SHP77 (cell line): Measurements from ENCODE around the gene SLC9B1.

Source experiments
- DNase-seq, 2 experiments: peaks; one replicate each; lab custom pipeline; 2025; lab: John Stamatoyannopoulos, UW

SLC9B1 gene, protein sequence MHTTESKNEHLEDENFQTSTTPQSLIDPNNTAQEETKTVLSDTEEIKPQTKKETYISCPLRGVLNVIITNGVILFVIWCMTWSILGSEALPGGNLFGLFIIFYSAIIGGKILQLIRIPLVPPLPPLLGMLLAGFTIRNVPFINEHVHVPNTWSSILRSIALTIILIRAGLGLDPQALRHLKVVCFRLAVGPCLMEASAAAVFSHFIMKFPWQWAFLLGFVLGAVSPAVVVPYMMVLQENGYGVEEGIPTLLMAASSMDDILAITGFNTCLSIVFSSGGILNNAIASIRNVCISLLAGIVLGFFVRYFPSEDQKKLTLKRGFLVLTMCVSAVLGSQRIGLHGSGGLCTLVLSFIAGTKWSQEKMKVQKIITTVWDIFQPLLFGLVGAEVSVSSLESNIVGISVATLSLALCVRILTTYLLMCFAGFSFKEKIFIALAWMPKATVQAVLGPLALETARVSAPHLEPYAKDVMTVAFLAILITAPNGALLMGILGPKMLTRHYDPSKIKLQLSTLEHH

DNA sequence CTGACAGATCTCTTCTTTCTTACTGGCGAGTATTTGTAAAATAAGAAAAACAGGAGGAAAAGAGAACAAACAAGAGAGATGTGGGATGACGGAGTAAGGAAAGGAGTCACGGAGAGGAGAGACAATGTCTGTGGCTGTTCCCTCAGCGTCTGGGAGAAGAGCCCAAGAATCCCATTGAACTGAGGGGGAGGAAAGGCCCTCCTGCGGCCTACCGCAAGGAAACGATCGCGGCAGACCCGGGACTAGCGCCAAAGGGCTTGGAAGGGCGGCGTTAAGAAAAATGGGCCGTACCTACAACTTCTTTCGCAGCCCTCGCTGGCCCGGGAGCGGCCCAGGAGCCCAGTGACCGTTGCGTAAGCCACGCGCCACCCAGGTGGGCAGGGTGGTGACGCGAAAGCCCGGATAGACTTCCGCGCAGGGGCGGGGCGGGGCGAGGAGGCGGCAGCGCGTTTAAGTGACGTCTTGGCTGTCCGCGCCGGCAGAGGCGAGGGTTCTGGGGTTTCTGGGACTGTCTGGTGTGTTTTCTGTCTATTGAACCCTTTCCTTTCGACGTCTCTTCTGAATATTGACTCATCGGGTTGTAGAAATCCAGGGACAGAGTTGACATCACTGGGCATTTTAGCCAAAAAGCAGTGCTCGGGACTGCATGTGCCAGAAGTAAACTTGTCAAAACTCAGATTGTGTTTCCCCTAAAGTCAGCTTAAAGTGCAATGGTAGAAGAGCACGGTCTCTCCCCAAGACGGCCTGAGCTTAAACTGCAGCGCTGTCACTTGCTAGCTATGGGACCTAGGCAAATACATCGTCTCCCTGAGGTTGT lies at the start of gene SLC9B1:
Gene SLC9B1 (minus strand): TSS at position 398 of the 817 bp plus-strand sequence. CDS start 27,994 bp downstream, outside the sequence.
- peak; percentile 61 to 73 for DNase-seq

DNA sequence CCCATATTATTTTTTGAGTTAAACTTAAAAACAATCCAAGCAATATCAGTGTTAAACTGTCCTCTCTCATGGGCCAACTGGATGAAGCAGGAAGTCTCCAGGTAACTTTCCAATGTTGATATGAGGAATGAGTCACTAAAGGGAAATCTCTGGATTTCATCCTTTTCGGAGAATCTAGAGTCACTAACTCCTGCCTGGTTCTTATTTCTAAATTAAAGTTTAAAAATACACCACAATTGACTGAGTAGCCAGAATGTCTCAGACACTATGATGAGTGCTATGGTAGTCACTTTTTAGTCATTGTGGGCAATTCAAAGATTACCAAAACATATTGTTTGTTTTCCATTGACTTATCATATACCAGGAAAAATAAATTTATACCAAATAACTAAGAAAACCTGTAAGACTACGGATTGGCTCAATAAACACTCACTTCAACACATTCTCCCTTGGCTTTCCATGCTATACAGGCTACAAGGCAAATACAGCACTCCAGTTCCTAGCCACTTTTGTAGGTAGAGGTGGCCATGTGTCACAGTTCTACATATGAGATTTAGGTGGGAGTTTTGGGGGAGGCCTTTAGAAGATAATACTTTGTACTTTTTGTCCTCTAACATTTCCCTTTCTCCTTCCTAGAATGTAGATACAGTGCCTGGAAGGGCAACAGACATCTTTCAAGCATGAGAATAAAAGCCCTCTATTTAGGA lies 48.5 kb upstream of the SLC9B1 start:
- no peak for DNase-seq

DNA sequence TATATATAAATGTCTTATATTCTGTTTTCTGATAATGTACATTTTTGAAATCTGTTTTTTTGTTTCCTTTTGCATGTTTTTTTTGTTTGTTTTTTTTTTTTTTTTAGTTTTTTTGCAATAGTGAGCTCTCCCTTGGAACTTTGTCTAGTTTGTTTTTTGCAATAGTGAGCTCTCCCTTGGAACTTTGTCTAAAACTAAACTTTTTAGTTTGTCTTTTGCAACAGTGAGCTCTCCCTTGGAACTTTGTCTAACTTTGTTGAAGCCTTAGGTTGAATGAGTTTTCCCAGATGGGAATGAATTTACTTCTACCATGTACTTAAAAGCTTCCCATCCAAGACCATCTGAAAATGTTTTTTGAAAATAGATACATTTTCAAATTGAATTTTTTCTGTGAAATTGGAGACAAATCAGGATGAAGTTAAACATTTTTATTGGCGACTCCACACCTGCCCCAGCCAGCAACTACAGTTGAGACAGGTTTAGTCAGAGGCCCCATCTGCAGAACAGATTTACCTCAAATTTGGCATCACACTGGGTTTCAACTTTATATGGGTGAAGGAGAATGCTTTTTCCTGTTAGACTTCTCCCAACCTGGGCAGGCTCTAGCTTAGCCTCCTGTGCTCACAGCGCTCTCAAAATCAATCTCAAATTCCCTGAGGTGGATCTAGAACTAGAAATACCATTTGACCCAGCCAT lies 41.1 kb upstream of the SLC9B1 start:
- DNase-seq: no peak

DNA sequence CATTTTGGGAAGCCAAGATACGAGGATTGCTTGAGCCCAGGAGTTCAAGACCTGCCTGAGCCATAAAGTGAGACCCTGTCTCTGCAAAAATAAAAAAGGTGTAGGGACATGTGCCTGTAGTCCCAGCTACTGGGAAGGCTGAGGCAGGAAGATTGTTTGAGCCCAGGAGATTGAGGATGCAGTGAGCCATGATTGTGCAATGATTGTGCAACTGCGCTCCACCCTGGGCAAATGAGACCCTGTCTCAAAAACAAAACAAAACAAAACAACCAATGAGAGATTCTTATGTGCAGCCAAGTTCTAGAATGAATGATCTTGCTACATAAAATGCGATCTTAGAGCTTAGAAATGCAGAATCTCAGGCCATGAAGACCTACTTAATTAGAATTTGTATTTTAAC lies 34.5 kb upstream of the SLC9B1 start:
- no peak for DNase-seq

DNA sequence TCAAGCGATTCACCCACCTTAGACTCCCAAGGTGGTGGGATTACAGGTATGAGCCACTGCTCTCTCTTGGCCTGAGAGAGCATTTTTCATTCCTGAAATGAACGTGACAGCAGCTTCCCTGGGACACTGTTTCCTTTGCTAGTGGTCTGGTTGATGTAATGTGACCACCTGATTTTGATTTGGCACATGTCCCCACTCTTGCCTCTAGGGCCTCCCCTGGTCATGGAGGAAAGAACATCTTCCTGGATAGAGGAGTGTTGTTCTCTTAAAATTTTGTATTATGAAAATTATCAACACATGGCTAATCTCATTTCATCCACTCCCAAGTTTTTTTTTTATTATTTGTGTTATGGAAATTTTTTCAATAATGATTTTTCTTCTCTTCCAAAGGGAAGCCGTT lies 33.3 kb upstream of the SLC9B1 start:
- no peak for DNase-seq

DNA sequence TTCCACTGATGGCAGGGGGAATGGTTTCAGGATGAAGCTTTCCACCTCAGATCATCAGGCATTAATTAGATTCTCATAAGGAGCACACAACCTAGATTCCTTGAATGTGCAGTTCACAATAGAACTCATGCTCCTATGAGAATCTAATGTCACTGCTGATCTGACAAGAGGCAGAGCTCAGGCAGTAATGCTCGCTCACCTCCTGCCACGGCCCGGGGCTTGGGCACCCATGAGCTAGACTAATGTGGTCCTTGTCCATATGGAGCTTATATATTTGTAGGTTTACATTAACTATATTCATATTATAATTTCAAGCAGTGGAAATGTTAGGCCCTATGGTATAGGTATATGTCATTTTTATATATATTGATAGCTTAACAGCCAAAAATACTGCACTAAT lies 32.6 kb upstream of the SLC9B1 start:
- no peak for DNase-seq

DNA sequence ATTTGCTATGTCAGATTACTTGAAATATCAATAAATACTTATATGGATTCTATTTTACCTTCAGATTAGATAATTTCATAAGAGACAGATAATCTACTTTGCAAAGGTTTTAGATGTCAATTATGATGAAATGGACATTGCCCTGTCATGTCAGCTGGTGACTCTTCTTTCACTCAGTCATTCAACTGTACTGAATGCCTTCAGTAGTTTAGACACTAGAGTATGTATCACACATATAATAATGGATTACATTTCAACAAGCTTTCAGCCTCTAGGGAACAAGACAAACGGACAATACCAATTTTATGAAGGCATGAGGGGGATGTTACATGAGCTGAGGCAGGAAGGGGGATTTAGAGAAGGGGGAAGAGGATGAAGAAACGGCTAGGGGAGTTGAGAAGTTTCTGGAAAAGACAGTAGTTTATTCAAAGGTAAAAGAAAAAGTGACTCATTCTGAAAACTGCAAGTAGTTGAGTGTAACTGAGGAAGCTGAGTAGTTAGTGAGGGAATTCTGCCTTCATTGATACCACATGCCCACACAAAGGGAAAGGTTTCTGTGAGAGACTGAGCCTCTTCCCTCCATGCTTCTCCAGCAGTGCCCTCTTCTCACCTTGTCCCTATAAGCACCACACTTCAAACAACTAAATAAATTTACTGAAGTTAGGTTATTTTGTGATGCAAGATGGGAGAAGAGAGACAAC lies 31.4 kb upstream of the SLC9B1 start:
- DNase-seq: no peak

DNA sequence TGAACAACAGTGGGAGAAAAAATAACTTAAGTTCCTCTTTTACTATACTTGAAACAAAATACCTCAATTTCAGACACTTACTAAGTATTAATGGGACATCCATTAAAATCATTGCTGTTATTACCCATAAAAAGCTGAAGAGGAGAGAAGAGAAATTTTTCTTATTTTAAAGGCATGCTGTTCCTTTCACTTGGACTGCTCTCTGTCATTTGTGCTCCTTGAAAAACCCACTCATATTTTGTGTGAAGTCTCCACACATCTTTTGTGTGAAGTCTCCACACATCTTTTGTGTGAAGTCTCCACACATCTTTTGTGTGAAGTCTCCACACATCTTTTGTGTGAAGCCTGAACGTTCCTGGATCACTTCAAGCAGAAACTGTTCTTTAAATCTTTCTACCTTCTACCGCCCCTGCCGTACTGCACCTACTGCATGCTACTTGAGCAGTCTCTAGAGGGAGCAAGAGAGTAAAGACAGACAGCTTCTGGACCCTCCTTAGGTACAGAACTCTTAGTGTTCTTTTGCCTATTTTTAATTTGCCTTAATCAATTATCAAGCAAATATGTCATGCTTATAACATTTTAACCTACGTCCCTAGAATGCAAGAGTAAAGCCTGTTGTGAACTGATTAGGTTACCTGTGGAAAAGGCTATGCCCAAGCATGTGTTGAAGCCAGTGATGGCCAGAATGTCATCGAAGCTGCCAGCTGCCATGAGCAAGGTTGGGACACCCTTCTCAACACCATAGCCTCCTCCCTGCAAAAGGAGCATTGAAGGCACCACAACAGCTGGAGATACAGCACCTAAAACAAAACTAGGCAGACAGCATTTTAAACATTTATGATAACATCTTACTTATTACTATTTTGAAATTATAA lies 27.1 kb upstream of the SLC9B1 start:
- peak in 1 of 2 experiments; percentile 1 for DNase-seq

DNA sequence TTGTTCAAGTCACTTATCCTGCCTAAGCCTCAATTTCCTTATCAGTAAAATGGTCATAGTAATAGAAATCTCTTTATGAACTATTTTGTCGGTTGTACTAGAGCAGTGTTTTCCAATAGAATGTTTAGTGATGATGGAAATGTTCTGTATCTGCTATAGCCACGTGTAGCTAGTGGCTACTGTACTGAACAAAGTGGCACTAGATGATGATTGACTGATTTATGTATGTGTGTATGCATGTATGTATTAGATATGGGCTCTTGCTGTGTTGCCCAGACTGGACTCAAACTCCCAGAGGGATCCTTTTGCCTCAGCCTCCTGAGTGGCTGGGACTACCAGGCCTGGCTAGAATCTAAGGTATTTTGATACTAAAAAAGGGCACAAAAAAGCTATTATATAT lies 24.7 kb upstream of the SLC9B1 start:
- no peak for DNase-seq

DNA sequence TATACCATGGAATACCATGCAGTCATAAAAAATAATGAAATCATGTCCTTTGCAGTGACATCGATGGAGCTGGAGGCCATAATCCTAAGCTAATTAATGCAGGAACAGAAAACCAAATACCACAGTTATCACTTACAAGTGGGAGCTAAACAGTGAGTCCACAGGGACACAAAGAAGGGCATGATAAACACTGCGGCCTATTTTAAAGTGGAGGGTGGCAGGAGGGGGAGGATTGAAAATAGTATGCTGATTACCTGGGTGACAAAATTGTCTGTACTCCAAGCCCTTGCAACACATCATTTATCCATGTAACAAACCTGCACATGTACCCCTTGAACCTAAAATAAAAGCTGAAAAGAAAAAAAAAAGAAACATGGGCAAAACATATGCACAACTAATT lies 16.7 kb upstream of the SLC9B1 start:
- DNase-seq: no peak

DNA sequence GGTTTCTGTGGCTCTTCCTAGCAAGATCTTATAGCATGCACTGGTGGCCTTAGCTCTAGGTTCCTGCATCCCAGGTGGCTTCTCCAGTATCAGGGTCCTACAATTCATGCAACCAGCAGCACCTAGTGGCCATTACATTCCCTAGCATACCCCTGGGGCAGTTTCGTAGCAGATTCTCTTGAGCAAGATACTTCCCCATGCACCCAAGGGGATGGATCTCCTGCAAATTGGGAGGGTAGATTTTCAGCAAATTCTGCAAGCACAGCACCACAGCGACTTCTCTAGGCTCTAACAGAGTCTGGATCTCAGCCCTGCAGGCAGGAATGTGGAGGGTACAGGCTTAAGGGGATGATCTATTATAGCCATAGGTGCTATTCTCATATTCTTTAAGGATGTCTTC lies 13.1 kb upstream of the SLC9B1 start:
- DNase-seq: peak in 1 of 2 experiments; percentile 32

DNA sequence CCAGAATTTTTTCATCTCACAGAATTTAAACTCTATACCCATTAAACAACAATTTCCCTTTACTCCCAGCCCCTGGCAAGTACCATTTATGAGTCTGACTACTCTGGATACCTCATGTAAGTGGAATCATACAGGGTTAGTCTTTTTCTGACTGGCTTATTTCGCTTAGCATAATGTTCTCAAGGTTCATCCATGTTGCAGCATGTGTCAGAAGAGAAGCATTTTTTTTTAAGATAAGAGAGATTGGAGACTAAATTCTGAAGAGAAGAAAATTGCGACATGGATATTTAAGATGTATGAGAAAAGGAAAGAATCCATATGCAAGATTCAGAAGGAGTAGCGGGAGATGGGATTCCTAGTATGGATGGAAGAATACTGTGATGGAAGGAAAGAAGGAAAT lies 11.3 kb upstream of the SLC9B1 start:
- DNase-seq: no peak

DNA sequence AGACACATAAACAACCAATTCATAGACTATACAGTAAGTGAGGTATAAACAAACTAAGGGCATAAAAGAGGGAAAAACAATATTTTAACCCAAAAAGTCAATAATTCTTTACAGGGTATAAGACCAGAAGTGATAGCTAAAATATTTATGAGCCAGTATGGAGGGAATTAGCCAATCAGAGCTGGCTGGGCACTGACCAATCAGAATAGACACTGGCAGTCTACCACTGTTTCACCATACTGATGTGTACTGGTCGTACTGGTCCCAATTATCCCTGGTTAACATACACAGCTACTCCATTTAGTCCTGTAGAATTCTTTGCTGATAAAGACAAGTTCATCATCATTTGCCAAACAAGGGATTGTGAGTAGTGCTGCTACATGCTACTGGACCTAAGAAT lies 9.8 kb upstream of the SLC9B1 start:
- no peak for DNase-seq

DNA sequence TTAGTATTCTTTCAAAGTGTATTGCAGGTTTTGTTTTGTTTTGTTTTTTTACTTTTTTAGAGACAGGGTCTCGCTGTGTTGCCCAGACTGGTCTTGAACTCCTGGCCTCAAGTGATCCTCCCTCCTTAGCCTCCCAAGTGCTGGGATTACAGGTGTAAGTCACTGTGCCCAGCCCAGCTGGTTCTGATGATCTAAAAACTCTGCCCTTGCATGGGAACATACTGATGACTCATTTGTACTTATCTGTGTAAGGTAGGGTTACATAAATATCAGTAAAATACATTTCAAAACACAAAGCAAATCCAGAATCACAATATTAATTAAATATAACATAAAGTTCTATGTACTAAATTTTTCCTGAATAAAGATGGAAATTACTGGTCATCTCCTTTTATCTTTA lies 7.4 kb upstream of the SLC9B1 start:
- DNase-seq: no peak

DNA sequence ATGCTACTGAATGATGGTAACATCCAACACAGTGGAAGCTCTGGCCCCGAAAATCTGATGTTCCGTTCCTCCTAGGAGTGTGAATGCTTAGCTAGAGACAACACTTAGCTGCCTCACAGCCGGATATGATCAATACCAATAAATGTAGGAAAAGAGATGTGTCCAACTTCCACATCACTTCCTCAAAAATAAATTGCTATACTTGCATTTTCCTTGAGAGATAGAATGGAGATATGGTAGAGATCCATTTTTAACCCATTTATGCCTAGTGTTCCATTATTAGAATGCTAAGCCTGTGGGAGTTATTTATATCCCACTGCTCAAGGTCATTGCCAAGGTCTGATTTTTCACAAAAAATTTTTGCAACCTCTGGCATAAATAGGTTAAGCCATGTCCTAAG lies 5.5 kb upstream of the SLC9B1 start:
- DNase-seq: no peak

DNA sequence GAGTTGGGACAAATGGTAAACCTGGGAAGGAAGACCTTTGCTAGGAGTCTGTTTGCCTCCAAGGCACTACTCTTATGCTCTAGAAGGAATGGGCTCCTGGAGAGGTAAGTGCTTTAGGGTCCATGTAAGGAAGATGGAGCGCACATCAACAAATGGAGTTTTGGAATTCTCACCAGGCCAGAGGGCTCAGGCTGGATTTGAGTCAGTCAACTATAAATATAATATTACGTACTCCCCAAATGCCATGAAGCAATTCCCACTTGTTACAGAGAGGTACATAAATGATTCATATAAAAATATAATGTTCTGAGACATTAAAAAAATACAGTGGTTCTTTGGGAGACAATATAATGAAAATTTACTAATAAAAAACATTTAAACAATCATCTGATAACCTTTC lies 1.6 kb upstream of the SLC9B1 start:
- DNase-seq: no peak

DNA sequence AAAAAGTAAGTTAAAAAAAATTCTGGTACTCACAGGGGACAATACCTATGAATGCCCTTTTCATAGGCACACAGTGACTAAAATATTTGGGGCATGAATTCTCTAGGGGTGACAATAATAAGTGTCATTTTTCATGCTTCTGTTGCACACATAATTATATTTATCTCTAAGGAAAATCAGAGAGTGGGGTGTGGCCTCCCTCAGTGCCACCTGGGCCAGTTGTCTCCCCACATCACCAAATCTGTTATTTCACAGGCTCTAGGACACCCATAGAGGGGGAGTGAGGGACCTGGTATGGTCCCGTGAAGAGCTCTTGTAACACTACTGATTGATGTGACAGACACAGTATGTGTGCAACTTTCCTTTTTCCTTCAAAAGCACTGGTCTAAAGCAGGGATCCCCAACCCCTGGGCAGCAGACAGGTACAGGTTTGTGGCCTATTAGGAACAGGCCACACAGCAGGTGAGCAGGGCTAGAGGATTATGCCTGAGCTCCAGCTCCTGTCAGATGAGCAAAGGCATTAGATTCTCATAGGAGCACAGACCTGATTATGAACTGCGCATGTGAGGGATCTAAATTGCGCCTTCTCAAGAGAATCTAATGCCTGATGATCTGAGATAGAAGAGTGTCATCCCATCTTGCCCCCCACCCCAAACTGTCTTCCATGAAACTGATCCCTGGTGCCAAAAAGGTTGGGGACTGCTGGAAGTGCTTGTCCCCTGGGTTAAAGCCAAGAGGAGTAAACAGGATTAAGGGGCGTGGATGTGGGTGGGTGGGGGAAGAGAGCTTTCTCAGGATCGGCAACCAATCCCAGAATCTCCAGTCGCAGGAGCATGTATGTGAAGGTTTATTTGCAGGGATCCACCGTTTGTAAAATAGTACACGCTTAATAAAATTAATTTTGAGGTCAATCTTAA lies 856 bp downstream of the SLC9B1 start:
- no peak for DNase-seq

DNA sequence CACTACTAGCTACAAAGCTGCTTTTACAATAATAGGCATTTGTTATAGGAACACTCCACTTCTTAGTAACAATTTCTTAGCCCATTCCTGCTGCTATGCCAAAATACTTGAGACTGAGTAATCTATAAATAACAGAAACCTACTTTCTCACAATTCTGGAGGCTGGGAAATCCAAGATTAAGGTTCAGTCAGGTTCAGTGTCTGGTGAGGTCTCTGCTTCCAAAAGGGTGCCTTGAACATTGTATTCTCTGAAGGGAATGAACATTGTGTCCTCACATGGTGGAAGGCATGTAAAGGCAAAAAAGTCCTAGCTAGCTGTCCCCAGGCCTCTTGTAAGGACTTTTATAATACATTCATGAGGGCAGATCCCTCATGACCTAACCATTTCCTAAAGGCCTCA lies 7.0 kb downstream of the SLC9B1 start:
- DNase-seq: no peak

DNA sequence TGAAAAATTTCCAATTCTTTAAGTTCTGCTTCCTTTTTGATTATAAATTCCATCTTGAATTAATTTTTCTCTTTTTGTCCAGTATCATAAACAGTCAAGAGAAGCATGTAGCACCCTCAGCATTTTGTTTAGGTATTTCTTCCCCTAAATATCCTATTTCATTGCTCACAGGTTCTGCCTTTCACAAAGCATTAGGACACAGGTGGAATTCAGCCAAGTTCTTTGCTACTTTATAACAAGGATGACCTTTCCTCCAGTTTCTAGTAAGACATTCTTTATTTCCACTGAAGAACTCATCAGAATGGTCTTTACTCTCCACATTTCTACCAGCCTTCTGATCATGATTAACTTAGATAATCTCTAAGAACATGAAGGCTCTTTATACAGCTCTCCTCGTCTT lies 7.4 kb downstream of the SLC9B1 start:
- DNase-seq: no peak
